GM08714 (cell line): ENCODE measurements around the gene UPK1A.
"Not testable (repeated sequence)": the region's sequence is repeated elsewhere in the genome, so short reads cannot be mapped to it uniquely, and the experiment has no call there.

Experiments
- H3K4me3 ChIP-seq: fragments of 200-500 bp; sonication (Bioruptor generic); 2 replicates; pipeline ENCODE4 v1.5.1; 2014; ENCODE audit warnings: mild to moderate bottlenecking, low read length, inconsistent platforms
- ZNF274 ChIP-seq: IDR thresholded peaks from 2 replicates; pipeline ENCODE4 v1.6.1; 2012; ENCODE audit warnings: mild to moderate bottlenecking, low read depth, low read length

Gene UPK1A

GRCh38 chr19:35656700-35657099 is 9.6 kb upstream of the UPK1A start:
- no peak overlapping the region for H3K4me3 ChIP-seq
- no peak for TF ChIP-seq ZNF274

GRCh38 chr19:35657904-35658700 is 8.2 kb upstream of the UPK1A start:
- no peak for TF ChIP-seq ZNF274
- no peak overlapping the region for H3K4me3 ChIP-seq

GRCh38 chr19:35661995-35662340 is 4.3 kb upstream of the UPK1A start:
- TF ChIP-seq ZNF274, result no peak
- no peak overlapping the region for H3K4me3 ChIP-seq

GRCh38 chr19:35663981-35664380 is 2.3 kb upstream of the UPK1A start:
- H3K4me3 ChIP-seq, result no peak overlapping the region
- TF ChIP-seq ZNF274, result no peak

DNA sequence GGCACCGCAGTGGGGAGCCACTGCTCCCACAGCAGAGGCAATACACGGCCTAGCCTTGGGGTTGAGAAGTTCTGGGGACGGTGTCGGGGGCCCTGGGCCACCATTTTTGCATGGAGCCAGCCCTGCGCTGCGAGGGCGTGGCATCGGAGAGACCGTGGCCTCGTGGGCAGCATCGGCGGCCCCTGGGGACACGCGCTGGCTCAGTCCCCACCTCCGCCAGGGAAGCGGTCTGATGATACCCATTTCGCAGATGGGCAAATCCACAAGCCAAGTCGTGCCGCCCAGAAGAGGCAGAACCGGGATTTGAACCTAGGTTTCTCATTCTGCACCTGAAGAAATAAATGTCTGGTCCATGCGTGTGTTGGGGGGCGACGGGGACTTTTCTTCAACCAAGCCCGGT is 1.2 kb upstream of the UPK1A start:
- no peak for TF ChIP-seq ZNF274
- H3K4me3 ChIP-seq, result no peak overlapping the region

GRCh38 chr19:35665604-35666003 is 713 bp upstream of the UPK1A start:
- TF ChIP-seq ZNF274, result no peak
- H3K4me3 ChIP-seq, result no peak overlapping the region

GRCh38 chr19:35669566-35669965 is 3.2 kb downstream of the UPK1A start:
- no peak for TF ChIP-seq ZNF274
- no peak overlapping the region for H3K4me3 ChIP-seq

DNA sequence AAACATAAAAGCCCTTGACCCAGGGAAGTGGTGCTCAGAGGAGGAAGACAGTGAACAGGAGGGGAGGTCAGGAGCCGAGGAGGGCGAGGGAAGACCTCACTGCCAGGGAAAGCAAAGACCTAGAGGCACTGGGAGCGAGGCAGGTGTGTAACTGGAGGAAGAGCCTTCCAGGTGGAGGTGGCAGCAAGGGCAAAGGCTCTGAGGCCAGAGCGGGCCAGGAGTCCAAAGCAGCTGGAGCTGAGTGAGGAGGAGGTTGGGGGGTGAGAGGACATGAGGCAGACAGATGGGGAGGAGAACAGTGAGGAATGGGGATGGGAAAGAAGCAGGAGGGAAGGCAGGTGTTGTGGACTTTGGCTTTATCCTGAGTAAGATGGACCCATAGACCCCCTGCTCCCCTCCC is 3.7 kb downstream of the UPK1A start:
- H3K4me3 ChIP-seq, result no peak overlapping the region
- no peak for TF ChIP-seq ZNF274

DNA sequence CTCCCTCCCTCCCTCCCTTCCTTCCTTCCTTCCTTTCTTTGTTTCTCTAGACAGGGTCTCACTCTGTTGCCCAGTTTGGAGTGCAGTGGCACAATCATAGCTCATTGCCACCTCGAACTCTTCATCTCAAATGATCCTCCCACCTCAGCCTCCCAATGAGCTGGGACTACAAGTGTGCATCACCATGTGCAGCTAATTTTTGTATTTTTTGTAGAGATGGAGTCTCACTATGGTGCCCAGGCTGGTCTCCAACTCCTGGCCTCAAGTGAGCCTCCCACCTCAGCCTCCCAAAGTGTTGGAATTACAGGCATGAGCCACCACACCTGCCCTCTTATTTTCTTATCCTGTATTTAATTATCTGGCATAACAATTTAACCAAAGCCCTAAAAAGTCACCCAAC is 4.4 kb downstream of the UPK1A start:
- no peak for TF ChIP-seq ZNF274
- no peak overlapping the region for H3K4me3 ChIP-seq

DNA sequence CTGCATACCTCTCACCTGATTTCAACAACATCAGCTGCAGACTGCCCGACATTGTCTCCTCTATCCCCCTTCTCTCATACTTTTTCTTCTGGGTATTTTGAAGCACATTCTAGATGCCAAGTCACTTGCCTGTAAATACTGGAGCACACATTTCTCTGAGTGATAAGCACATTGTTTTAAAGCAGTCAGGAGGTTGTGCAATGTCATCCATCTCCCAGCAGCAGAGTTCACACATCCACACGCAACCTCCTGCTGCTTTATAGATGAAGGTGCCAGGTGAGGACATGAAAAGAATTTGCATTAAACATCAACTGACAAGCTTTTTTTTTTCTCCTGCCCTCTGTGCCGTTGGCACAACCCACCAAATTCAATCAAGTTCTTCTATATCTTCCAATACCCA is 5.5 kb downstream of the UPK1A start:
- no peak for TF ChIP-seq ZNF274
- no peak overlapping the region for H3K4me3 ChIP-seq

- no peak for TF ChIP-seq ZNF274
- peak overlapping the region; percentile 20; the same call in 1 of the 2 replicates for H3K4me3 ChIP-seq
Observed at GRCh38 chr19:35673121-35673804, 6.9 kb downstream of the UPK1A start.

- no peak overlapping the region for H3K4me3 ChIP-seq
- no peak for TF ChIP-seq ZNF274
Observed at GRCh38 chr19:35675589-35676140, 9.3 kb downstream of the UPK1A start.

DNA sequence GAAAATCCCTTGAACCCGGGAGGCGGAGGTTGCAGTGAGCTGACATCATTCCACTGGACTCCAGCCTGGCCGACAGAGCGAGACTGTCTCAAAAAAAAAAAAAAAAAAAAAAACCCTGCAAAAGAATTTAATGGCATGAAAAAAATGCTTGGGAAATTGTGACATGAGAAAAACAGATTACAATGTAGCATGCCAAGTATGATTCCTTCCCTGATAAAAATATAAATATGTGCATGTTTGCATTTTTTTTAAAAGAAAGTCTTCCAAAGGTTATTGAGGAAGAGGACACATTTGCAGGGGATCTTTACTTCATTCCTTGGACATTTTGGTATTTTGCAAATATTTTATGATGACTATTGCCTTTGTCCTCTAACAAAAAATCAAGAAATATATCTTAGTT is 23.5 kb downstream of the UPK1A start:
- no peak for TF ChIP-seq ZNF274
- H3K4me3 ChIP-seq, result no peak overlapping the region

- H3K4me3 ChIP-seq, result not testable (repeated sequence)
Observed at GRCh38 chr19:35691106-35691505, 24.8 kb downstream of the UPK1A start.

DNA sequence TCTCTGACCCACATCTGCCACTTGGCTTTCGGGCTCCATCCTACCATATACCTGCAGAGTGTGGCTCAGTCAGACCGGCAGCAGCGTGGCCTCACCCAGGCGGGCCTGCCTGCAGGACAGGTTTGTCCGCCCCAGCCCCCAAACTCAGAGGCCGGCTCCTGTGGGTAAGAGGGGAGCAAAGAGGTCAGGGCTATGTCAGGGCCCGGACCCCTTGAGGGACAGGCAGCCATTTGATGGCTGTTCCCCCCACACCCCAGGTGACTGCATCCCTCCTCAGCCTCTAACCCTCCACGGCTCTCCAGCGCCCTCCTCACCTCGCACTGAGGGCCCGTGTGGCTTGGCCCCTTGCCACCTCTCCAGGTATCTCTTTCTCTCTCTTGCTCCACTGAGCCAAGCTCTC is 25.7 kb downstream of the UPK1A start:
- H3K4me3 ChIP-seq, result no peak overlapping the region
- TF ChIP-seq ZNF274, result no peak
